ENCODE data around the gene SHD.
"Not testable (repeated sequence)": the region's sequence is repeated elsewhere in the genome, so short reads cannot be mapped to it uniquely, and the experiment has no call there.

SHD gene

DNA sequence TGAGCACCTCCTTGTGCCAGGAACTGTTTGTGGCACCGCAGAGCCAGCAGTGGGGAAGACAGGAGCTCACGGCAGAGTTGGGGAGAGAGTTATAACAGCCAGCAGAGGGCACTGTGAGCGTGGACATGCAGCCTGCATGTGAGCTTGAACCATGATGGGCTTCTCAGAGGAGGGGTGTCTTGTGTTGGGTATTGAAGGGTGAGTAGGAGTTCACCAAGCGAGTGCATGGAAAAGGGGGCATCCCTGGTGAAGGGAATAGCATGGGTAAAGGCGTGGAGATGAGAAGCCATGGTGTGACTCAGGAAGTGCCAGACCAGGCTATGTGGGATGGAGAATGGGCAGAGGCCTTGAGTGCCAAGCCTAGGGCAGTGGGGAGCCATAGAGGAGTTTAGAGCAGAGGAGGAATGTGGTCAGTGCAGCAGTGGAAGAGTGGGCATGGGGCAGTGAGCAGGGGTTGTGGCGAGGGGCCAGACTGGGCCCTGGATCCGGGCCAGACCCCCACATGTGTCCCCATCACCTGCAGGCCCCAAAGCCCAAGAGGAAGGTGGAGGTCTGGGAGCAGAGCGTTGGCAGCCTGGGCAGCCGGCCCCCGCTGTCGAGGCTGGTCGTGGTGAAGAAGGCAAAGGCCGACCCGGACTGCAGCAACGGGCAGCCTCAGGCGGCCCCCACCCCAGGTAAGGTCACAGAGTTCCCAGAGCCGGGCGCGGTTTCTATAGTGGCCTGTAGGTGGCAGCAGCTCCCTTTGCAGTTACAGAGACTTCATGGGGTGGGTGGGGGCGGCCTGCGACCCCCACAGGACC, 11.8 kb upstream of the SHD start:
- peak; percentile 26 for DNase-seq (ENCODE audit: low read depth)

GRCh38 chr19:4267901-4268815, 10.9 kb upstream of the SHD start:
- no peak for DNase-seq (ENCODE audit: low read depth)

GRCh38 chr19:4268816-4269430, 10.1 kb upstream of the SHD start:
- DNase-seq (ENCODE audit: low read depth), result no peak

DNA sequence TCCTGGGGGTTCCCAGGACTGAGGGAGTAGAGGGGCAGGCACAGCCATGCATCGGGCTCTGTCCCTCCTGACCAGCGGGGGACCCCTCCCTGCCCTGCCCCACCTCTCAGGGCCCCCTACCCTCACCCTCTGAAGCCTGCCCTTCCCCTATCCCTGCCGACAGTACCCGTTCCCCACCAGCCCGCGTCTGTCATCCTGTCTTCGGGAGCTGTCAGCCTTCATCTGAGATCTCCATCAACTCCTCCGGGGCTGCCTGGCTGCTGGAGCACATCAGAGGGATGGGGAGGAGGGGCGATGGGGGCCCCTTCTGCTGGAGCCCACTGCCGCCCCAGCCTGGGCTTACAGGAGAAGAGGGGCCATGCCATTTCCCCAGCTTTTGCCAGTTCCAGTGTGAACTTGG, 6.2 kb upstream of the SHD start:
- no peak for DNase-seq (ENCODE audit: low read depth)

DNA sequence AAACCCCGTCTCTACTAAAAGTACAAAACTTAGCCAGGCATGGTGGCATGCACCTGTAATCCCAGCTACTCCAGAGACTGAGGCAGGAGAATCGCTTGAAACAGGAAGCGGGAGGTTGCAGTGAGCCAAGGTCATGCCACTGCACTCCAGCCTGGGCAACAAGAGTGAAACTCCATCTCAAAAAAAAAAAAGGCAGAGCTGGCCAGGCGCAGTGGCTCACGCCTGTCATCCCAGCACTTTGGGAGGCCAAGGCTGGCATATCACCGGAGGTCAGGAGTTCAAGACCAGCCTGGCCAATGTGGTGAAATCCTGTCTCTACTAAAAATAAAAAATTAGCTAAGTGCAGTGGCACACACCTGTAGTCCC, 4.8 kb upstream of the SHD start:
- DNase-seq (ENCODE audit: low read depth), result not testable (repeated sequence)

GRCh38 chr19:4277191-4277696, 1.8 kb upstream of the SHD start:
- no peak for DNase-seq (ENCODE audit: low read depth)

DNA sequence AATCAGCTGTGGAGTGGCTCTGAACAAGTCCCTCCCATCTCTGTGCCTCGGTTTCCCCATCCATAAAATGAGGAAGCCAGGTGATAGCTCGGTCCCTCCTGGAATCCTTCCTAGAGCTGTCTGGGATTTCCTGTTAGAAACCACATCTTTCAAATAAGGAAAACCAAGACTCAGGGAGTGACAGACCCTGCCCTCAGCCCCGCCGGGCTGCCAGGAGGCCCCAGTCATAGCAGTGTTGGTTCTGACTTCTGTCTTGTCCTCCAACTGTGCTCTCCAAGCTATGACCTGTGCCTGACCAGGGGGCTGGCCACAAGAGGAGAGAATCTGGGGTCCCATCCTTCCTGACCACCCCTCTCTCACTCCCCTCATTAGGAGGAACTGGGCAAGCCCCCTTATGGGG, 1.1 kb upstream of the SHD start:
- no peak for DNase-seq (ENCODE audit: low read depth)

GRCh38 chr19:4279267-4279529, 132 bp downstream of the SHD start:
- DNase-seq (ENCODE audit: low read depth), result no peak

GRCh38 chr19:4279530-4280422, 710 bp downstream of the SHD start:
- DNase-seq (ENCODE audit: low read depth), result no peak

DNA sequence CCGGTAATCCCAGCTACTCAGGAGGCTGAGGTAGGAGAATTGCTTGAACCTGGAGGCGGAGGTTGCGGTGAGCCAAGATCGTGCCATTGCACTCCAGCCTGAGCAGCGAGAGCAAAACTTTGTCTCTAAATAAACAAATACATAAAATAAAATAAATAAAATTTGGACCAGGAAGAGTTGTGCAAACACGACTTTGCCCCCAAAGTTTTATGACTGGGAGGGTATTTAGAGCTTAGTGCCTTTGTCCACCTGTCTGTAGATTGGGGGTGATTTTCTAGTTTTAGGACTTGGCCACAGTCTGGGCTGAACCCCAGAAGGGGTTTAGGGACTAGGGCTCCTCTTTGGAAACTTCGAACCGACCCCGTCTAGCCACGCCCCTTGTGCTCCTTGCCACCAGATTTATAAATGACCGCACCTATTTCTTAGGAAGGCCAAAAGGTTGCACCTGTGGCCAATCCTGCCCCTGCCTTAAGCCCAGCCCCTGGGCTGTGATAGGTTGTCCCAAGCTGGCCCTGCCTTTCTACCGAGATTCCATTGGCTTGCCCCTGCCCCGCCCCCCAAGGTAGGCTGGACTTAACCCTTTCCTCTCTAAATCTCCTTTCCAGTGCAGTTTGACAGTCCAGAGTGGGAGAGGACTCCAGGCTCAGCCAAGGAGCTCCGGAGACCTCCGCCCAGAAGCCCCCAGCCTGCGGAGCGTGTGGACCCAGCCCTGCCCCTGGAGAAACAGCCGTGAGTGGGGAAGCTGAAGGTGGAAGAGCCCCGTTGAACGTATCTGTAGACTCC, 5.3 kb downstream of the SHD start:
- DNase-seq (ENCODE audit: low read depth), result no peak

GRCh38 chr19:4284974-4285373, 5.9 kb downstream of the SHD start:
- no peak for DNase-seq (ENCODE audit: low read depth)

DNA sequence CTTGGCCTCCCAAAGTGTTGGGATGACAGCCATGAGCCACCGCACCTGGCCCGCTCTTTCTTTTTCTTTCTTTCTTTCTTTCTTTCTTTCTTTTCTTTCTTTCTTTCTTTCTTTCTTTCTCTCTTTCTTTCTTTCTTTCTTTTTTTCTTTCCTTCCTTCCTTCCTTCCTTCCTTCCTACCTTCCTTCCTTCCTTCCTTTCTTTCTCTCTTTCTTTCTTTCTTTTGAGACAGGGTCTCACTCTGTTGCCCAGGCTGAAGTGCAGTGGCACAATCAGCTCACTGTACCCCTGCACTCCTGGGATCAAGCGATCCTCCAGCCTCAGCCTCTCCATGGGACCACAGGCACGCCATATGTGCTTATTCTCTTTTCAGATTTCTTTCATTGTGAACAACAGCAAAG, 7.1 kb downstream of the SHD start:
- DNase-seq (ENCODE audit: low read depth), result not testable (repeated sequence)

DNA sequence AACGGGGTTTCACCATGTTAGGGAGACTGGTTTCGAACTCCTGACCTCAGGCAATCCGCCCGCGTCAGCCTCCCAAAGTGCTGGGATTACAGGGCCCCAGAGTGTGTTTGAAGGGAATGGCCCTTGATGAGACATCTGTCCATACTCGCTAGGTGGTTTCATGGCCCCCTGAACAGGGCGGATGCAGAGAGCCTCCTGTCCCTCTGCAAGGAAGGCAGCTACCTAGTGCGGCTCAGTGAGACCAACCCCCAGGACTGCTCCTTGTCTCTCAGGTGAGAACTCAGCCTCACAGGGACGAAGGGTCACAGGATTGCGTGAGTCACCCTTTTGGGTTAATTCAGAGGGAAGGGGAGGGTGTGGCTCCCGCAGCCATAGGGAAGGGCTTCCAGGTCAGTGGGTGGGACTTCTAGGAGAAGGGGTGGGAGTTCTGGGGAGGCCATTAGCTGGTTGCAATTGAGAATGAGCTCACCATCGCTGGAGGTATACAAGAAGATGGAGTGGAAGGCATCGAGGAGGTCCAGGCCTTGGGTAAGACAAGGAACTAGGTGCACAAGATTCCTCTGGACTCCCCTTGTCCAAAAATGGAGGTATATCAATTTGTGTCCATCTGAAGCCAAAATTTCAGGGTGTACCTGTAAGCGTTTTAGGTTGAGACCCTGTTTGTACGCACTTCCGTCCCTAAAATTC, 9.2 kb downstream of the SHD start:
- DNase-seq (ENCODE audit: low read depth), result no peak

DNA sequence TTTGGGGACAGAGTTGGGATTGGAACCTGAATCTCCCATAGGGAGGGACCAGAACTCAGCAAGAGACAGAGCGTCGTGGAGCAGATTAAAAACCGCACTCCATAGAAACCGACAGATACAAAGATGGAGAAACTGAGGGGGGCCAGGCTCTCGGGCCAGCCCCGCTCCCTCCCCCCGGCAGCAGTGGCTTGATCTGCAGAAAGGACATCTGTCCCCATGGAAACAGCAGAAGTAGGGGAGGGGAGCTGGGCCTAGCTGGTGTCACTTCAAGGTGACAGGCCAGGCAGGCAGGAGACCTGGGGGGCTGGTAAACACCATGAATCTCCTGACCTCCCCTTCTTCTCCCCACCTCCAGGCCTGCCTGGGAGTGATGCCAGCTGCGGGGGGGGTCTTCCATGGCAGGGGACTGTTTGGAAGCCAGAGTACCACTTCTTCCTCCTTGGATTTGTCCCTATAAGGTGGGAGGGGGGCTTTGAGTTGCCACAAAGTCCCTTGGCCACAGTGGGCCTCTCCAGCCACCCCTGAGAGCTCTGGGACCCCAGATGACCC, 12.2 kb downstream of the SHD start:
- no peak for DNase-seq (ENCODE audit: low read depth)

GRCh38 chr19:4292515-4292914, 13.4 kb downstream of the SHD start:
- DNase-seq (ENCODE audit: low read depth), result no peak

GRCh38 chr19:4294389-4294788, 15.3 kb downstream of the SHD start:
- DNase-seq (ENCODE audit: low read depth), result no peak

DNA sequence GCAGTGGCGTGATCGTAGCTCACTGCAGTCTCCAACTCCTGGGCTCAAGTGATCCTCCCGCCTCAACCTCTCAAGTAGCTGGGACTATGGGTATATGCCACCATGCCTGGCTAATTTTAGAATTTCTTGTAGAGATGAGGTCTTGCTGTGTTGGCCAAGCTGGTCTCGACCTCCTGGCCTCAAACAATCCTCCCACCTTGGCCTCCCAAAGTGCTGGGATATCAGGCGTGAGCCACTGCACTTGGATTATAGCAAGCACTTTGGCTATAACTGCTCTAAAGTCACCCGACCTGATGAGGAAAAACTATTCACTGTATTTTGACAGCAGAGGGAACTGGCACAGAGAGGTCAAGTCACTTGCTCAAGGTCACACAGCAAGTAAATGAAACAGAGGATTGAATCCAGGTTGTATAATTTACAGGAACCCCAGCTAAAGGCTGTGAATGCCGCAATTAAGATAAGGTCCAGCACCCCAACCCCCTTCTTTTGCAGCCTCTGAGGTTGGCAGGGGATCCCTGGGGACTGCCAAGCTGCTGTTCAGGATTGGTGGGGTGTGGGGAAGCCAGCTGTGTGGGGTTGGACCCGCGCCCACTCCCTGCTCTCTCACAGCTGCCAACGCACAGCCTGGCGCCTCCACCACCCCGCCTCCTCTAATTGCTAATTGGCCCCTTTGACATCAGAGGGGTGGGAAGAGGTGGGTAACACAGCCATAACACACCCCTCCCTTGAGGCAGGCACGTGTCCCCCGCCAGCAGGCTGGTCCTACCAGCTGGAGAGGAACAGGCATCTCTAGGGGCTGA, 17.1 kb downstream of the SHD start:
- DNase-seq (ENCODE audit: low read depth), result no peak

DNA sequence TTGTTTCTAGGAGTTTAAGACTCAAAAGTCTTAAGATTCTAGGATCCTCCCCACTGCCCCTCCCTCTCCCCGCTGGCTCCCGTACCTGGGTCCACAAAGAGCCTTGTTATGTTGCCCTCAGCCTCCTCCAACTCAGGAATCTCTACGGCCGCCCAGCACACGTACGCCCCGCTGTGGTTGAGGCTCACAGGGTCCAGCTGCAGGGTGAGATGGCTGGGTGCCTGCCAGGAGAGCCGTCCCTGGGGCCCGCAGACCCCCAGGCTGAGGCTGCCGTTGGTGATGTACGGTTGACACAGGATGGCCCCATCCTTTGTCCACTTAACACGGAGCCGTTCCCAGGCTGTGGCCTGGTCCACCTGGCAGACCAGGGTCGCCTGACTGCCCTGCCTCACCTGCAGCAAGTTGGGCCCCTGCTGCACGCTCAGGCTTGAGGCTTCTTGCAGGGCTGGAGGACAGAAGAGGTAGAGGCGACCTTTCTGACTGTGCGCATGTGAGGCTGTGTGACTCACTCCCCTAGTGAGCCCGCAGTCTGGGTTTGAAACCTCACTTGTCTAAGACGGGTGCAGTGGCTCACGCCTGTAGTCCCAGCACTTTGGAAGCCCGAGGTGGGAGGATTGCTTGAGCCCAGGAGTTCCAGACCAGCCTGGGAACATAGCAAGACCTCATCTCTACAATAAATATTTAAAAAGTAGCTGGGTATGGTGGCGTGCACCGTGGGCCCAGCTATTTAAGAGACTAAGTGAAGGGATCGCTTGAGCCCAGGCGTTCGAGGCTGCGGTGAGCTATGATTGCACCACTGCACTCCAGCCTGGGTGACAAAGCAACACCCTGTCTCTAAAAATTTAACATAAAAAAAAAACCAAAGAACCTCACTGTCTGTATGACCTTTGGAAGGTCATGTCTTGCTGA, 19.1 kb downstream of the SHD start:
- DNase-seq (ENCODE audit: low read depth), result no peak

Measured in HS-27A (cell line).